Thyroid gland (tissue), 4 donors: ENCODE data around the gene HLCS. TPM values are rescaled to one million over a fixed set of nuclear protein-coding genes. Genes with fewer than 3 reads are reported as not detected.

Experiments used
- DNase-seq, 2 donors: peaks; one replicate each; pipeline ENCODE4 v3.0.0-alpha.2; 2019
- H3K27ac ChIP-seq, 3 donors: fragments of 200-600 bp; sonication (generic); 1 replicate in 2 of 3; 2 replicates in 1 of 3; pipeline ENCODE4 v1.5.1; 2016 to 2019; ENCODE audit warnings: mild to moderate bottlenecking in 1 of 3, moderate library complexity in 1 of 3
- H3K27me3 ChIP-seq: fragments of 200-600 bp; sonication (generic); one replicate; pipeline ENCODE4 v1.5.1; 2019
- H3K36me3 ChIP-seq, 2 donors: fragments of 200-600 bp; sonication (generic); one replicate each; pipeline ENCODE4 v1.5.1; 2016 to 2019
- H3K4me1 ChIP-seq, 2 donors: fragments of 200-600 bp; sonication (generic); one replicate each; pipeline ENCODE4 v1.5.1; 2017 to 2019
- H3K4me3 ChIP-seq, 3 donors: fragments of 200-600 bp; sonication (generic); replicated peaks in 1 of 3; 1 replicate in 2 of 3; 2 replicates in 1 of 3; pipeline ENCODE4 v1.5.1; 2016; ENCODE audit warnings: mild to moderate bottlenecking in 1 of 3
- H3K9me3 ChIP-seq: fragments of 200-600 bp; sonication (generic); one replicate; pipeline ENCODE4 v1.5.1; 2017
- CTCF ChIP-seq, 6 experiments: fragments of 200-600 bp in 3 of 6; fragments of 450-650 bp in 3 of 6; sonication (generic) in 3 of 6; IDR thresholded peaks; one replicate each; pipeline ENCODE4 v1.5.1; 2016 to 2019; ENCODE audit warnings: antibody characterized with exemption in 6 of 6, mild to moderate bottlenecking in 2 of 6, inconsistent platforms in 1 of 6, moderate library complexity in 1 of 6
- POLR2A ChIP-seq, 2 donors: fragments of 450-650 bp; IDR thresholded peaks; one replicate each; pipeline ENCODE4 v1.6.1; 2017; ENCODE audit warnings: antibody characterized with exemption in 2 of 2, mild to moderate bottlenecking in 2 of 2, moderate library complexity in 1 of 2
- WGBS, 2 donors: methylation state at CpG; one replicate each; pipeline ENCODE4 v1.1.5; 2017; 5-methylcytosine and 5-hydroxymethylcytosine counted together
- intact Hi-C: fragments of 100-400 bp; cut with DNase I; formaldehyde crosslinking; loops from one replicate; pipeline ENCODE4 v1.15.1; 2023
- total RNA-seq, 4 donors: library from RNA; depleted of rRNA; stranded (reverse); fragments of >200 nt; gene quantifications; one replicate each; pipeline ENCODE4 v1.2.3, GENCODE V29; 2016

HLCS gene
- total RNA-seq, 4 donors from 2014 or later = 34.2 to 70.7 (median 43.4) TPM

- 92 to 96% methylated on average over 18 of the region's 18 CpGs for WGBS, 2 donors
- no peak for DNase-seq
- no peak overlapping the region for H3K4me3 ChIP-seq
- no peaks in the 10 kb centered on the region for H3K27me3 ChIP-seq
- TF ChIP-seq CTCF (IDR thresholded peaks at IDR 0.05) (no peak), POLR2A (IDR thresholded peaks at IDR 0.05) (no peak)
- H3K36me3 ChIP-seq = no peaks in the 10 kb centered on the region
- H3K27ac ChIP-seq = no peak overlapping the region
- no peaks in the 10 kb centered on the region for H3K9me3 ChIP-seq
- intact Hi-C loops = no loop called here
- H3K4me1 ChIP-seq = no peaks in the 10 kb centered on the region
Observed at GRCh38 chr21:36914244-36915013, 52.0 kb downstream of the HLCS start.

- no peaks in the 10 kb centered on the region for H3K4me1 ChIP-seq
- no peak for DNase-seq
- no peaks in the 10 kb centered on the region for H3K27me3 ChIP-seq
- TF ChIP-seq POLR2A (IDR thresholded peaks at IDR 0.05) (no peak), CTCF (IDR thresholded peaks at IDR 0.05) (no peak)
- H3K27ac ChIP-seq = no peak overlapping the region
- intact Hi-C loops = no loop called here
- WGBS, 2 donors = 96 to 97% methylated on average over 8 of the region's 8 CpGs
- H3K9me3 ChIP-seq = no peaks in the 10 kb centered on the region
- H3K36me3 ChIP-seq = no peaks in the 10 kb centered on the region
- no peak overlapping the region for H3K4me3 ChIP-seq
Observed at GRCh38 chr21:36913247-36914169, 53.0 kb downstream of the HLCS start.

- 68 to 79% methylated on average over 16 to 17 of the region's 17 CpGs for WGBS, 2 donors
- no peak for DNase-seq
- H3K36me3 ChIP-seq = no peaks in the 10 kb centered on the region
- no peaks in the 10 kb centered on the region for H3K9me3 ChIP-seq
- no peaks in the 10 kb centered on the region for H3K27me3 ChIP-seq
- intact Hi-C loops = no loop called here
- TF ChIP-seq CTCF (IDR thresholded peaks at IDR 0.05) (no peak), POLR2A (IDR thresholded peaks at IDR 0.05) (no peak)
- no peaks in the 10 kb centered on the region for H3K4me1 ChIP-seq
- no peak overlapping the region for H3K4me3 ChIP-seq
- no peak overlapping the region for H3K27ac ChIP-seq
Observed at GRCh38 chr21:36910581-36911307, 55.7 kb downstream of the HLCS start.

GRCh38 chr21:36909901-36910561, 56.4 kb downstream of the HLCS start:
- H3K27me3 ChIP-seq = no peaks in the 10 kb centered on the region
- H3K4me1 ChIP-seq = no peaks in the 10 kb centered on the region
- intact Hi-C loops = no loop called here

More at GRCh38 chr21:36909901-36910561, 56.4 kb downstream of the HLCS start:
- TF ChIP-seq CTCF (IDR thresholded peaks at IDR 0.05) (no peak), POLR2A (IDR thresholded peaks at IDR 0.05) (no peak)
- Histone ChIP-seq H3K36me3 (no peaks in the 10 kb centered on the region), H3K4me3 (no peak overlapping the region), H3K27ac (no peak overlapping the region), H3K9me3 (no peaks in the 10 kb centered on the region)
- no peak for DNase-seq
- 95 to 96% methylated on average over 16 of the region's 16 CpGs for WGBS, 2 donors
